IMR-90 (cell line): Measurements from ENCODE around the gene PDGFD.

Experiments used
- BHLHE40 ChIP-seq: fragments of 150-350 bp; IDR thresholded peaks from 2 replicates; pipeline ENCODE4 v1.6.1; 2016; ENCODE audit warnings: mild to moderate bottlenecking, low read depth, low read length
- CEBPB ChIP-seq: IDR thresholded peaks from 2 replicates; pipeline ENCODE4 v1.6.1; 2012; ENCODE audit warnings: low read depth, low read length, improper control_type of control experiment
- CTCF ChIP-seq: conservative IDR thresholded peaks from 2 replicates; pipeline ENCODE4 v1.5.1; 2012; ENCODE audit warnings: mild to moderate bottlenecking, low read depth, low read length, improper control_type of control experiment
- FOS ChIP-seq: fragments of 150-350 bp; IDR thresholded peaks from 2 replicates; pipeline ENCODE4 v1.6.1; 2016; ENCODE audit warnings: low read depth, low read length
- MAFK ChIP-seq: IDR thresholded peaks from 2 replicates; pipeline ENCODE4 v1.6.1; 2012; ENCODE audit warnings: low read depth, low read length, improper control_type of control experiment
- MAZ ChIP-seq: IDR thresholded peaks from 2 replicates; pipeline ENCODE4 v1.6.1; 2012; ENCODE audit warnings: low read depth, mild to moderate bottlenecking, low read length, improper control_type of control experiment, moderate library complexity, borderline replicate concordance
- MXI1 ChIP-seq: IDR thresholded peaks from 2 replicates; pipeline ENCODE4 v1.6.1; 2012; ENCODE audit warnings: low read depth, mild to moderate bottlenecking, low read length, moderate library complexity, borderline replicate concordance
- NFE2L2 ChIP-seq: fragments of 150-350 bp; IDR thresholded peaks from 2 replicates; pipeline ENCODE4 v1.6.1; 2016; ENCODE audit warnings: low read depth, mild to moderate bottlenecking, low read length
- POLR2A ChIP-seq: IDR thresholded peaks from 2 replicates; pipeline ENCODE4 v1.6.1; 2012; ENCODE audit warnings: mild to moderate bottlenecking, low read depth, low read length
- RAD21 ChIP-seq: IDR thresholded peaks from 2 replicates; pipeline ENCODE4 v1.6.1; 2012; ENCODE audit warnings: low read length, improper control_type of control experiment
- RFX5 ChIP-seq: IDR thresholded peaks from 2 replicates; pipeline ENCODE4 v1.8.0; 2012; ENCODE audit warnings: low read depth, mild to moderate bottlenecking, low read length, moderate library complexity
- SMC3 ChIP-seq: fragments of 150-350 bp; IDR thresholded peaks from 2 replicates; pipeline ENCODE4 v1.6.1; 2016; ENCODE audit warnings: low read depth, mild to moderate bottlenecking, antibody characterized with exemption, low read length, moderate library complexity
- USF2 ChIP-seq: fragments of 150-350 bp; IDR thresholded peaks from 2 replicates; pipeline ENCODE4 v1.6.1; 2017; ENCODE audit warnings: mild to moderate bottlenecking, antibody characterized with exemption, low read length, low read depth

- TF ChIP-seq CTCF (no peak), RAD21 (no peak), NFE2L2 (no peak), FOS (no peak), CEBPB (no peak), RFX5 (no peak), MXI1 (no peak), POLR2A (no peak), BHLHE40 (no peak), SMC3 (no peak), MAFK (no peak), USF2 (no peak), MAZ (no peak)
These were observed 260.2 kb downstream of the PDGFD start for GRCh38 chr11:103903621-103904323.
